ENCODE results near the gene ADAM8.

ADAM8 gene

DNA sequence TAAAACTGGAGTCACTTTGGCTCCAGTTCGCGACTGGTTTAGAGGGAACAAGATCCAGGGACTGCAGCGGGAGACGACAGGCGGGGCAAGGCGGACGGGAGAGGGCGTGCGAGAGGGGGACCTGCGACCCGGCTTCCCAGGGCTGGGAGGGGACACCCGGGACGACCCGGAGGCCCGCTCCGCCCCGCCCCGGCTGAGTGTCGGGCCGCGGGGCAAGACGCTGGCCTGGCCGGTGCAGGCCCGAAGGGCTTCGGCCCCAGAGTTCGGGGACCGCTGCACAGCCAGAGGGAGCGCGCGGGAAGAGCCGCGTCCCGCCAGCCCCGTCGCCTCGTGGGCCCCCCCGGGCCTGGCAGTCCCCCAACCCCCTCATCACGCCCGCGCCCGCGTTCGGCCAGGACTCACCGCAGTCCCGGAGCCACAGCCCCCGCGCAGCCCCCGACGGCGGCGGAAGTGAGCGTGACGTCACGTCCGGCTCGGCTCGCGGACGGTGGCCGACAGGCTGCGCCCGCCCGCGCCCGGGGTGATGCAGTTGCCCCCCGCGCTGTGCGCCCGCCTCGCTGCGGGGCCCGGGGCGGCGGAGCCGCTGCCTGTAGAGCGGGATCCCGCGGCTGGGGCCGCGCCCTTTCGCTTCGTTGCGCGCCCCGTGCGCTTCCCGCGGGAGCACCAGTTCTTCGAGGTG lies 31.9 kb upstream of the ADAM8 start, which contains the start of the genes TUBGCP2 and ZNF511:
TUBGCP2 (minus strand) TSS at position 452 of the 679 bp plus-strand sequence. CDS start 5,931 bp downstream, outside the sequence.
ZNF511 (plus strand) TSS at position 494 of the 679 bp plus-strand sequence; CDS start at position 524, 30 bp downstream.
- peak; percentile 81 for DNase-seq (ENCODE audit: low read depth)

DNA sequence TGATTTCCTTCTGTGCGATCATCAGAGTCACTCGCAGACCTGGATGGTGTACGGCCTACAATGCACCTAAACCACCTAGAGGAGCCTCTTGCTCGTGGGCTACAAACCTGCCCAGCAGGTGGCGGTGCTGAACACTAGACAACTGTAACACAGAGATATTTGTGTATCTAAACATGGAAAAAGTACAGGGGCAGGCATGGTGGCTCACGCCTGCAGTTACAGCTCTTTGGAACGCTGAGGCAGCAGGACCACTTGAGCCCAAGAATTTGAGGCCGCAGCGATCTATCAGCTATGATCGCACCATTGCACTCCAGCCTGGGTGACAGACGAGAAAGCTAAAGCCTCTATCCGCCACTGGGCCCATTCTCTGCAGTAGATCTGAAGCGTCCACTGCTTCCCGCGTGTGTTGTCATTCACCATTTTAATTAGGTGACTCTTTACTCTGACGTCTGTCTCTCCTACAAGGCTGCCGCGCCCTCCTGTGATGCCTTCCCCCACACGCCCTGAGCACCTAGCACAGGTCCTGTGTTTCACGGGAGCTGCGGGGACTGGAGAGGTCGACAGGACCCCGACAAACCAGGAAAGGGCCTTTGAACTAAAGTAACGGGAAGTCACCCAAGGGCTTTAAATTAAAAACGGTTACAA lies 31.2 kb upstream of the ADAM8 start:
- DNase-seq (ENCODE audit: low read depth): peak; percentile 57

DNA sequence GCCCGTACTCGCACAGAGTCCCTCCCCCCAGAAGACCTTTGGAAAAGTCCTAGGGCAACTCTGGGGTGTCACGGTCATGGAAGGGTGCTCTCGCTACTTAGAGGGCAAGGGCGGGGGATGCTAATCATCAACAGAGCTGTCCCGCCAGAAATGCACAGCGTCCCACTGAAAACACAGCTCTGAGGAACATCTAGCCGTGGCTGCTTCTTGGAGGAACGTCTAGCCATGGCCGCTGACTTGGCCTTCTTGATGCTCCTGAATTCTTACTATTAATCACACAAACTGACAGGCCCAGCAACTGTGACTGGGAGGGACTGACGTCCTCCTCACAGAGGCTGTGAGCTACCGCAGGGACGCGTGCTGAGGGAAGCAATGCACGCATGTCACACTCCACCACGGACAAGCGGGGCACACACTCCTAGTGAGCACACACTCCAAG lies 30.3 kb upstream of the ADAM8 start:
- DNase-seq (ENCODE audit: low read depth): no peak

DNA sequence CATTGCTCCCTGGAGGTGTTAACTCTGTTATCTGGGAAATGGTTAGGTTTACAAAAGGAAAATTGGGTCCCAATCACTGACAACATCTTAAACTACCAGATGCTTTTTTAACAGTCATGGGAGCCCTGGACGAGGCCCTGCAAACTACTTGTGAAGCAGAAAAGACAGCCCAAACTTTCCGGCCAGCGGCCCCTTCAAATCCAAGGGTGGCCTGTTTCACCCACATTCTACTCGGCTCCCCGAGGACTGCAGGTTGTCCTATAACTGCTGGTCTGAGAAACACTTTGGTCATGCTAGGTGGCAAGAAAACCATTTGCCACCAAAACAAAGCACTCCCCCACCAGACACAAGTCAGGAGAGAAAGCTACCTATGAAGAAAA lies 29.4 kb upstream of the ADAM8 start:
- no peak for DNase-seq (ENCODE audit: low read depth)

- no peak for DNase-seq (ENCODE audit: low read depth)
Observed at GRCh38 chr10:133303206-133303605, 26.5 kb upstream of the ADAM8 start.

DNA sequence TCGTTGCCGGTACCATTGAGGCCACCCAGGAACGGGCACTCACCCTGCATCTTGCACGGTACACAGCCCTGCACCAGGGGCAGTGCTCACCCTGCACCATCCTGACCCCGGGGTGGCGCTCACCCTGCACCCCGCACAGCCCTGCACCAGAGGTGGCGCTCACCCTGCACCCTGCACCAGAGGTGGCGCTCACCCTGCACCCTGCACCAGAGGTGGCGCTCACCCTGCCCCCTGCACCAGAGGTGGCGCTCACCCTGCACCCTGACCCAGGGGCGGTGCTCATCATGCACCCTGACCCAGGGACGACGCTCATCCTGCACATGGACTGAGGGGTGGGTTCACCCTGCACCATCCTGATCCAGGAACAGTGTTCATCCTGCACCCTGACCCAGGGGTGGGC lies 25.6 kb upstream of the ADAM8 start:
- DNase-seq (ENCODE audit: low read depth): no peak

DNA sequence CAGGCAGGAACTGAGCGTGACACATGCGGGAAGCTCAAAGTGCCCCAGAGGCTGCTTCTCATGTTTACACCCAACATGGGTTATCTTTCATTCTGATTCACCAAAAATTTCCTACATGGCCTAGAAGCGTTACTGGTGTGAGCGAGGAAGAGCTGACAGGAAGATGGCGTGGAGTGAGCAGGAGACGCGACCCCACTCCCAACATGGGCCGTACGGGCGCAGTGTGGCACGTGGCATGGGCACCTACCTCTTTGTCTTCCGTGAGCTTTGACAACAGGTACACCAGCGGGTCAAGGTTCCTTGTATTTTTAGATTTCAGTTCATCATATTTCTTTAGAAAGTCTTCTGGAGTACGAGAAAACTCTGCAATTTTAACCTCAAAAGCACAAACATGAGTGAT lies 23.1 kb upstream of the ADAM8 start:
- DNase-seq (ENCODE audit: low read depth): no peak

DNA sequence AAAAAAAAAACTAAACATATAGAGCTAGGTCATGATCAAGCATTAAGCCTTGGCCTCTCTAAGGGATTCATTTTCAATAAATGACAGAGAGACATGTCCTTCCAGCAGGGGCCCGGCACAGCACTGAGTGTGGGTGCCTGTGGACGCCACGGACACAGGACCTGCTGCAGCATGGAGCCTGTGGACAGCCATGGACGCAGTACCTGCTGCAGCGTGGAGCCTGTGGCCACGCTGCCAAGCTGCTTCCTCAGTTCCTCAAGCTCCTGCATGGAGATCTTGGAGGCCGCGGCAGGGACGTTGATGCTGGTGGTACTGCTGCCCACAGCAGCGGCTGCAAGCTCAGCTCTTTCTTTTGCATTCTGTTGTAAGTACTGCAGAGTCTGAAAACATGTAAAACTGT lies 22.6 kb upstream of the ADAM8 start:
- no peak for DNase-seq (ENCODE audit: low read depth)

- no peak for DNase-seq (ENCODE audit: low read depth)
Observed at GRCh38 chr10:133298466-133298865, 21.8 kb upstream of the ADAM8 start.

DNA sequence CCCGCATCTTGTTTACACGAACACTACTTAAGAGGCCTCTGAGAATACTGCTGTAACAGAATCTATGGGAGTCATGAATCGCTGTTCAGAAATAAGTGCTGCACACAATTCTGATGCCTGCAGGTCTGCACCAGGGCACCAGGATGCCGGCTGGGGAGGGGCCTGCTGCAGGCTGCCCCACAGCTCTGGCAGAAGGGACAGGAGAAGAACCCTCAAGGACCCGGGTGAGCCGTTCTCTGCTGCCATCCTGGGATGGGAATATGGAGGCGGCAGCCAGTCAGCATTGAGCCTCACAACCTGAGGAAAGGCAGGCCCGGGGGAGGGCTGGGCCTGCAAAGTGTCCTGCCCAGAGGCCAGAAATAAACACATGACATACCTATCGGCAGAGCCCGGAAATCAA lies 20.8 kb upstream of the ADAM8 start:
- DNase-seq (ENCODE audit: low read depth): no peak

DNA sequence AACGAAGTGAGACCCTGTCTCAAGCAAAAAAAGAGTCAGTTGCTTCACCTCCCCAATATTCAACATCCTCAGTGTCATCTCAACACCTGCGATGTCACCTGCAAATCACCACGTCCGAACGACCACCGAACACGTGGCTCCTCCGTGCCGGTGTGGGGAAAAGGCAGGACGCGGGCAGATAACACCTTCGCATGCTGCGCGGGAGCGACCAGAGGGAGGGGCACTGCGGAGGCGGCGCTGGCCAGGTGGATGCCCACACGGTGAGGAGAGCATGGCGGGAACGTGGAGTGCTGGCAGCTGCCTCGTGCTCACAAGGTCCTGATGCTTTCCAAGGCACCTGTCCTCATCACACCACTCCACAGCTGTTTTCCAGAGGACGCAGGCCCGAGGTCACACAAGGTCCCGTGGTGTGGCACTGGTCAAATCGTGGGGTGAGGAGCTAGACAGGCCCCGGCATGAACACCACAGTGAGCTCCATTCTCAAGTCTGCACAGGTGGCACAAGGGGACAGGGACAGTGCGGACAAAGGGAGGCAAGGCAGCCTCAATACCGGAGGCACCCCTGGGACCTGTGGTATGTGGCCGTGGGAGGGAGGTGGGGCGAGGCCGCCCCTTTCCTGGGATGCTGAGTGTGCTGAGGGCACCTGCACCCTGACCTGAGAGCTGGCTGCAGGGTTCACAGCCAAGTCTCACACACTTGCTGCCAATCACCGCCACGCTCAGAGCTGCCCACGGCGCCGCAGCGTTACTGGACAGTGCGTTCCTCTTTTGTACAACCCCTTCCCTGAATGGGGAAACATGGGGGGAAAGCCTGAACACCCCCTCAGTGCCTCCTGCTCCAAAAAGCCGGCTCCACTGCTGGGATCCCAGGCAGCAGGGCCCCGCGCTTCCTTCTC lies 19.0 kb upstream of the ADAM8 start:
- no peak for DNase-seq (ENCODE audit: low read depth)

- DNase-seq (ENCODE audit: low read depth): no peak
Observed at GRCh38 chr10:133294189-133294588, 17.5 kb upstream of the ADAM8 start.

- DNase-seq (ENCODE audit: low read depth): no peak
Observed at GRCh38 chr10:133293810-133294119, 17.1 kb upstream of the ADAM8 start.

- DNase-seq (ENCODE audit: low read depth): peak; percentile 92
Observed at GRCh38 chr10:133292919-133293809, 16.5 kb upstream of the ADAM8 start.

GRCh38 chr10:133289761-133290160 lies 13.1 kb upstream of the ADAM8 start:
- DNase-seq (ENCODE audit: low read depth): no peak

GRCh38 chr10:133287832-133288500 lies 11.3 kb upstream of the ADAM8 start:
- DNase-seq (ENCODE audit: low read depth): no peak

- DNase-seq (ENCODE audit: low read depth): no peak
Observed at GRCh38 chr10:133286366-133286765, 9.7 kb upstream of the ADAM8 start.

DNA sequence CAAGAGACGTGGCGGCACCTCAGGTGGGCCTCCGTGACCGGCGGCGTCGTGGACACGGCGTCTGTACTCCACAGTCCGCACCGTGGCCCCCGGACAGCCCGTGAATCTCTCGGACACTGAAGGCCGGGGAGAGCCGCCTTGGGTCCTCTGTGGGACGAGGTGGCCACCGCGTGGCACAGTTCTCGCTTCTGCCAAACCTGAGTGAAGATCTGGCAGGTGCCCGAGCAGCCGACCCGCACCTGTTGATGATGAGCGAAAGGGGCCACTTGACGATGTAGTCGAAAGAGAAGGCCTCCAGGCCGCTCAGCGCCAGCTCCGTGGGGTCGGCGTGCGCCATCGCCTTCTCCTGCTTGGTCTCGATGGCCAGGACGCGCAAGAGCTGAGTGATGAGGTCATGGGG lies 8.5 kb upstream of the ADAM8 start:
- DNase-seq (ENCODE audit: low read depth): no peak

DNA sequence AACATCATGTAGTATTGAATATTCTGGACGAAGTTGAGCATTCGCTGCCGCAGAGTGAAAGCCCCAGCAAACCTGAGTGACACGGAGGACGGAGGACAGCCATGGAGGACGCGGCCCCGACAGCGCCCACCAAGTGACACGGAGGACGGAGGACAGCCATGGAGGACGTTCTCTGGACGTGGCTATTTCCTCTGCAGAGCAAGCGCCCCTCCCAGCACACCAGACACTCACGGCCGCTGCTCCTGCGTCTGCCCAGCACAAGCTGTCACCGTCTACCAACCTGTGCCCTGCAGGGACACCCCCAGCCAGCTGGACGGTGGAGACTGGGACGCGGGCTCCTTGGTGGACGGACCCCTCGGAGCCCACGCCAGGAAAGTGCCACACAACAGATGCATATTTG lies 7.3 kb upstream of the ADAM8 start:
- no peak for DNase-seq (ENCODE audit: low read depth)

- DNase-seq (ENCODE audit: low read depth): no peak
Observed at GRCh38 chr10:133282846-133283390, 6.2 kb upstream of the ADAM8 start.
